ENCODE measurements around the gene RAB1B.

The RAB1B gene

GRCh38 chr11:66268244-66268951 is at the start of gene RAB1B:
Gene RAB1B (plus strand): TSS chr11:66268639. CDS start chr11:66268680, 41 bp downstream.
- in situ Hi-C loops (cut with MboI; ENCODE audit: low sequenced_read_pairs), result no loop called here

GRCh38 chr11:66218846-66219620 is 49.4 kb upstream of the RAB1B start:
- in situ Hi-C loops (cut with MboI; ENCODE audit: low sequenced_read_pairs), result no loop called here

- in situ Hi-C loops (cut with MboI; ENCODE audit: low sequenced_read_pairs), result no loop called here
Observed at GRCh38 chr11:66219846-66220565, 48.4 kb upstream of the RAB1B start.

- in situ Hi-C loops (cut with MboI; ENCODE audit: low sequenced_read_pairs), result no loop called here
Observed at GRCh38 chr11:66220566-66220935, 47.9 kb upstream of the RAB1B start.

GRCh38 chr11:66221012-66221411 is 47.4 kb upstream of the RAB1B start:
- in situ Hi-C loops (cut with MboI; ENCODE audit: low sequenced_read_pairs), result no loop called here

GRCh38 chr11:66221726-66222236 is 46.7 kb upstream of the RAB1B start:
- in situ Hi-C loops (cut with MboI; ENCODE audit: low sequenced_read_pairs), result no loop called here

- in situ Hi-C loops (cut with MboI; ENCODE audit: low sequenced_read_pairs), result no loop called here
Observed at GRCh38 chr11:66222358-66223149, 45.9 kb upstream of the RAB1B start.

GRCh38 chr11:66224226-66224855 is 44.1 kb upstream of the RAB1B start:
- in situ Hi-C loops (cut with MboI; ENCODE audit: low sequenced_read_pairs), result no loop called here

GRCh38 chr11:66225066-66225465 is 43.4 kb upstream of the RAB1B start:
- in situ Hi-C loops (cut with MboI; ENCODE audit: low sequenced_read_pairs), result no loop called here

- in situ Hi-C loops (cut with MboI; ENCODE audit: low sequenced_read_pairs), result no loop called here
Observed at GRCh38 chr11:66226101-66226500, 42.3 kb upstream of the RAB1B start.

GRCh38 chr11:66227700-66228099 is 40.7 kb upstream of the RAB1B start:
- in situ Hi-C loops (cut with MboI; ENCODE audit: low sequenced_read_pairs), result no loop called here

- in situ Hi-C loops (cut with MboI; ENCODE audit: low sequenced_read_pairs), result no loop called here
Observed at GRCh38 chr11:66228521-66228920, 39.9 kb upstream of the RAB1B start.

- in situ Hi-C loops (cut with MboI; ENCODE audit: low sequenced_read_pairs), result no loop called here
Observed at GRCh38 chr11:66230156-66230555, 38.3 kb upstream of the RAB1B start.

- in situ Hi-C loops (cut with MboI; ENCODE audit: low sequenced_read_pairs), result no loop called here
Observed at GRCh38 chr11:66230978-66231377, 37.5 kb upstream of the RAB1B start.

GRCh38 chr11:66231561-66231960 is 36.9 kb upstream of the RAB1B start:
- in situ Hi-C loops (cut with MboI; ENCODE audit: low sequenced_read_pairs), result no loop called here

- in situ Hi-C loops (cut with MboI; ENCODE audit: low sequenced_read_pairs), result no loop called here
Observed at GRCh38 chr11:66232769-66233168, 35.7 kb upstream of the RAB1B start.

- in situ Hi-C loops (cut with MboI; ENCODE audit: low sequenced_read_pairs), result no loop called here
Observed at GRCh38 chr11:66233301-66233700, 35.1 kb upstream of the RAB1B start.

GRCh38 chr11:66235141-66235540 is 33.3 kb upstream of the RAB1B start:
- in situ Hi-C loops (cut with MboI; ENCODE audit: low sequenced_read_pairs), result no loop called here

- in situ Hi-C loops (cut with MboI; ENCODE audit: low sequenced_read_pairs), result no loop called here
Observed at GRCh38 chr11:66237867-66238266, 30.6 kb upstream of the RAB1B start.

GRCh38 chr11:66238786-66239413 is 29.5 kb upstream of the RAB1B start:
- in situ Hi-C loops (cut with MboI; ENCODE audit: low sequenced_read_pairs), result no loop called here

Measured in HL-60/S4 (cell line).